Measurements from ENCODE around the gene CBLB. TPM values are rescaled to one million over a fixed set of nuclear protein-coding genes. Genes with fewer than 3 reads are reported as not detected.

Gene CBLB
- total and polyA plus RNA-seq, 2 experiments from 2014 or later = 20.5 to 47.7 TPM

- no peak overlapping the region for H3K4me3 Mint-ChIP-seq
- peaks cover 57% of the 10 kb centered on the region for H3K9me3 Mint-ChIP-seq
- Histone ChIP-seq H3K36me3 (ENCODE audit: insufficient read depth) (peaks cover 12% of the 10 kb centered on the region), H3K27ac (ENCODE audit: low read depth) (no peak overlapping the region), H3K4me2 (no peak overlapping the region), H3K4me1 (ENCODE audit: insufficient read depth) (no peaks in the 10 kb centered on the region), H3K79me2 (replicated peaks; ENCODE audit: insufficient read depth) (peaks cover 3% of the 10 kb centered on the region; the same call in 1 of the 2 replicates), H3F3A (replicated peaks; ENCODE audit: low read depth) (no peaks in the 10 kb centered on the region), H3K27me3 (ENCODE audit: insufficient read depth) (no peaks in the 10 kb centered on the region), H4K20me1 (replicated peaks; ENCODE audit: insufficient read depth) (no peaks in the 10 kb centered on the region), H2AFZ (no peak overlapping the region), H3K9me2 (ENCODE audit: insufficient read depth) (no peaks in the 10 kb centered on the region; the same call in 1 of the 2 replicates), H3K4me3 (no peak overlapping the region)
- H3K36me3 Mint-ChIP-seq (ENCODE audit: low read depth) = peaks cover 61% of the 10 kb centered on the region
- TF ChIP-seq ETS1 (IDR thresholded peaks at IDR 0.05) (no peak), ZNF462 (CRISPR knock-in tag; IDR thresholded peaks at IDR 0.05) (no peak), EZH2phosphoT487 (IDR thresholded peaks at IDR 0.05; ENCODE audit: unreplicated experiment) (no peak)
- peaks cover 3% of the 10 kb centered on the region; the same call in 2 of the 3 replicates for H3K4me1 Mint-ChIP-seq
- DNase-seq (ENCODE audit: low spot score) (no peak), ATAC-seq (no peak)
- H3K27me3 Mint-ChIP-seq (ENCODE audit: insufficient read depth, low read depth, poor library complexity) = peaks cover 4% of the 10 kb centered on the region
- no peak overlapping the region for H3K27ac Mint-ChIP-seq
These were observed 109.3 kb downstream of the CBLB start for GRCh38 chr3:105759442-105760078.

GRCh38 chr3:105758451-105758850 lies 110.4 kb downstream of the CBLB start:
- peaks cover 53% of the 10 kb centered on the region for H3K36me3 Mint-ChIP-seq (ENCODE audit: low read depth)
- H3K36me3 ChIP-seq (ENCODE audit: insufficient read depth) = peaks cover 12% of the 10 kb centered on the region
- H4K20me1 ChIP-seq (replicated peaks; ENCODE audit: insufficient read depth) = no peaks in the 10 kb centered on the region
- H3F3A ChIP-seq (replicated peaks; ENCODE audit: low read depth) = no peaks in the 10 kb centered on the region
- H3K27ac ChIP-seq (ENCODE audit: low read depth) = no peak overlapping the region
- H3K27me3 Mint-ChIP-seq (ENCODE audit: insufficient read depth, low read depth, poor library complexity) = peaks cover 4% of the 10 kb centered on the region
- H3K9me2 ChIP-seq (ENCODE audit: insufficient read depth) = no peaks in the 10 kb centered on the region
- ATAC-seq = no peak
- no peaks in the 10 kb centered on the region for H3K79me2 ChIP-seq (replicated peaks; ENCODE audit: insufficient read depth)
- no peak for DNase-seq (ENCODE audit: low spot score)
- peaks cover 51% of the 10 kb centered on the region for H3K9me3 Mint-ChIP-seq
- H3K4me1 ChIP-seq (ENCODE audit: insufficient read depth) = 0 out of 2 replicates have a peak, but pooled peaks cover 4% of the 10 kb centered on the region
- no peak overlapping the region for H3K4me2 ChIP-seq
- H3K27me3 ChIP-seq (ENCODE audit: insufficient read depth) = no peaks in the 10 kb centered on the region
- H2AFZ ChIP-seq = no peak overlapping the region
- H3K4me3 Mint-ChIP-seq = no peak overlapping the region
- no peak overlapping the region for H3K27ac Mint-ChIP-seq
- peaks cover 11% of the 10 kb centered on the region; the same call in 2 of the 3 replicates for H3K4me1 Mint-ChIP-seq
- H3K4me3 ChIP-seq = no peak overlapping the region
- no peak for TF ChIP-seq REST (IDR thresholded peaks at IDR 0.05; ENCODE audit: unreplicated experiment)
- TF ChIP-seq JUNB (IDR thresholded peaks at IDR 0.05; ENCODE audit: unreplicated experiment) = no peak

Data from GM23338 (cell line).